ENCODE data around the gene SPOCK1. TPM values are rescaled to one million over a fixed set of nuclear protein-coding genes. Genes with fewer than 3 reads are reported as not detected.
"Not testable (repeated sequence)": the region's sequence is repeated elsewhere in the genome, so short reads cannot be mapped to it uniquely, and the experiment has no call there.

SPOCK1 gene
- total RNA-seq, 1 donor from 2014 or later: not detected

GRCh38 chr5:136992796-136993489 lies 506.2 kb downstream of the SPOCK1 start:
- H3K9me3 Mint-ChIP-seq: no peaks in the 10 kb centered on the region
- no peak for DNase-seq (ENCODE audit: low spot score)
- H3K27me3 Mint-ChIP-seq (ENCODE audit: low read depth): no peaks in the 10 kb centered on the region
- intact Hi-C loops (cut with micrococcal nuclease): no loop called here
- H3K36me3 Mint-ChIP-seq (ENCODE audit: low read depth): no peaks in the 10 kb centered on the region
- no peaks in the 10 kb centered on the region for H3K4me1 Mint-ChIP-seq (ENCODE audit: low read depth)
- no peak overlapping the region for H3K4me3 Mint-ChIP-seq (ENCODE audit: low read depth)
- no peak overlapping the region for H3K27ac Mint-ChIP-seq

- no peak for DNase-seq (ENCODE audit: low spot score)
- Mint-ChIP-seq H3K27ac (no peak overlapping the region), H3K4me3 (ENCODE audit: low read depth) (no peak overlapping the region), H3K36me3 (ENCODE audit: low read depth) (no peaks in the 10 kb centered on the region), H3K9me3 (no peaks in the 10 kb centered on the region), H3K27me3 (ENCODE audit: low read depth) (no peaks in the 10 kb centered on the region), H3K4me1 (ENCODE audit: low read depth) (no peaks in the 10 kb centered on the region)
- intact Hi-C loops (cut with micrococcal nuclease): no loop called here
These were observed 513.2 kb downstream of the SPOCK1 start for GRCh38 chr5:136985785-136986475.

- intact Hi-C loops (cut with micrococcal nuclease): no loop called here
- Mint-ChIP-seq H3K27ac (no peak overlapping the region), H3K27me3 (ENCODE audit: low read depth) (no peaks in the 10 kb centered on the region), H3K4me1 (ENCODE audit: low read depth) (no peaks in the 10 kb centered on the region), H3K4me3 (ENCODE audit: low read depth) (no peak overlapping the region), H3K36me3 (ENCODE audit: low read depth) (no peaks in the 10 kb centered on the region), H3K9me3 (no peaks in the 10 kb centered on the region)
- no peak for DNase-seq (ENCODE audit: low spot score)
These were observed 514.2 kb downstream of the SPOCK1 start for GRCh38 chr5:136984772-136985446.

GRCh38 chr5:136981936-136982335 lies 517.2 kb downstream of the SPOCK1 start:
- H3K4me3 Mint-ChIP-seq (ENCODE audit: low read depth): no peak overlapping the region
- DNase-seq (ENCODE audit: low spot score): no peak
- H3K27me3 Mint-ChIP-seq (ENCODE audit: low read depth): no peaks in the 10 kb centered on the region
- H3K4me1 Mint-ChIP-seq (ENCODE audit: low read depth): no peaks in the 10 kb centered on the region
- intact Hi-C loops (cut with micrococcal nuclease): no loop called here
- no peaks in the 10 kb centered on the region for H3K36me3 Mint-ChIP-seq (ENCODE audit: low read depth)
- H3K27ac Mint-ChIP-seq: no peak overlapping the region
- H3K9me3 Mint-ChIP-seq: no peaks in the 10 kb centered on the region

GRCh38 chr5:136979131-136979530 lies 520.0 kb downstream of the SPOCK1 start:
- H3K36me3 Mint-ChIP-seq (ENCODE audit: low read depth): no peaks in the 10 kb centered on the region
- intact Hi-C loops (cut with micrococcal nuclease): no loop called here
- H3K9me3 Mint-ChIP-seq: no peaks in the 10 kb centered on the region
- H3K27me3 Mint-ChIP-seq (ENCODE audit: low read depth): no peaks in the 10 kb centered on the region
- no peak overlapping the region for H3K27ac Mint-ChIP-seq
- no peak for DNase-seq (ENCODE audit: low spot score)
- no peak overlapping the region for H3K4me3 Mint-ChIP-seq (ENCODE audit: low read depth)
- H3K4me1 Mint-ChIP-seq (ENCODE audit: low read depth): no peaks in the 10 kb centered on the region

- Mint-ChIP-seq H3K4me3 (ENCODE audit: low read depth) (no peak overlapping the region), H3K27me3 (ENCODE audit: low read depth) (no peaks in the 10 kb centered on the region), H3K27ac (no peak overlapping the region)
These were observed 535.6 kb downstream of the SPOCK1 start for GRCh38 chr5:136963504-136963903.

GRCh38 chr5:136957428-136957827 lies 541.7 kb downstream of the SPOCK1 start:
- intact Hi-C loops (cut with micrococcal nuclease): no loop called here
- Mint-ChIP-seq H3K36me3 (ENCODE audit: low read depth) (no peaks in the 10 kb centered on the region), H3K27me3 (ENCODE audit: low read depth) (no peaks in the 10 kb centered on the region), H3K4me3 (ENCODE audit: low read depth) (no peak overlapping the region), H3K4me1 (ENCODE audit: low read depth) (no peaks in the 10 kb centered on the region), H3K9me3 (peaks cover 22% of the 10 kb centered on the region), H3K27ac (no peak overlapping the region)
- DNase-seq (ENCODE audit: low spot score): no peak

More at GRCh38 chr5:136963504-136963903, 535.6 kb downstream of the SPOCK1 start:
- H3K9me3 Mint-ChIP-seq: peaks cover 10% of the 10 kb centered on the region
- no peaks in the 10 kb centered on the region for H3K4me1 Mint-ChIP-seq (ENCODE audit: low read depth)
- DNase-seq (ENCODE audit: low spot score): no peak
- intact Hi-C loops (cut with micrococcal nuclease): no loop called here
- H3K36me3 Mint-ChIP-seq (ENCODE audit: low read depth): no peaks in the 10 kb centered on the region

- not testable (repeated sequence) for H3K27me3 Mint-ChIP-seq (ENCODE audit: low read depth); H3K4me1 Mint-ChIP-seq (ENCODE audit: low read depth); H3K4me3 Mint-ChIP-seq (ENCODE audit: low read depth)
These were observed 545.0 kb downstream of the SPOCK1 start for GRCh38 chr5:136954142-136954541.

GRCh38 chr5:136953346-136954069 lies 545.6 kb downstream of the SPOCK1 start:
- intact Hi-C loops (cut with micrococcal nuclease); DNase-seq (ENCODE audit: low spot score); H3K27me3 Mint-ChIP-seq (ENCODE audit: low read depth); H3K27ac Mint-ChIP-seq; H3K36me3 Mint-ChIP-seq (ENCODE audit: low read depth); H3K4me3 Mint-ChIP-seq (ENCODE audit: low read depth); H3K4me1 Mint-ChIP-seq (ENCODE audit: low read depth): not testable (repeated sequence)
- peaks cover 35% of the 10 kb centered on the region for H3K9me3 Mint-ChIP-seq

More at GRCh38 chr5:136954142-136954541, 545.0 kb downstream of the SPOCK1 start:
- DNase-seq (ENCODE audit: low spot score); H3K36me3 Mint-ChIP-seq (ENCODE audit: low read depth); H3K27ac Mint-ChIP-seq; intact Hi-C loops (cut with micrococcal nuclease): not testable (repeated sequence)
- H3K9me3 Mint-ChIP-seq: peaks cover 35% of the 10 kb centered on the region

- Mint-ChIP-seq H3K36me3 (ENCODE audit: low read depth) (no peaks in the 10 kb centered on the region), H3K4me1 (ENCODE audit: low read depth) (no peaks in the 10 kb centered on the region), H3K4me3 (ENCODE audit: low read depth) (no peak overlapping the region), H3K27me3 (ENCODE audit: low read depth) (no peaks in the 10 kb centered on the region), H3K27ac (no peak overlapping the region), H3K9me3 (peaks cover 18% of the 10 kb centered on the region)
- intact Hi-C loops (cut with micrococcal nuclease): no loop called here
- no peak for DNase-seq (ENCODE audit: low spot score)
These were observed 571.6 kb downstream of the SPOCK1 start for GRCh38 chr5:136927571-136927970.

GRCh38 chr5:136926073-136926472 lies 573.1 kb downstream of the SPOCK1 start:
- no peak overlapping the region for H3K27ac Mint-ChIP-seq
- no peaks in the 10 kb centered on the region for H3K27me3 Mint-ChIP-seq (ENCODE audit: low read depth)
- H3K4me1 Mint-ChIP-seq (ENCODE audit: low read depth): no peaks in the 10 kb centered on the region
- H3K36me3 Mint-ChIP-seq (ENCODE audit: low read depth): no peaks in the 10 kb centered on the region
- intact Hi-C loops (cut with micrococcal nuclease): no loop called here
- H3K9me3 Mint-ChIP-seq: peaks cover 11% of the 10 kb centered on the region
- H3K4me3 Mint-ChIP-seq (ENCODE audit: low read depth): no peak overlapping the region
- DNase-seq (ENCODE audit: low spot score): no peak
